GM08714 (cell line): ENCODE results near the gene PVALEF.

Experiments used
- H3K4me3 ChIP-seq: fragments of 200-500 bp; sonication (Bioruptor generic); 2 replicates; pipeline ENCODE4 v1.5.1; 2014; ENCODE audit warnings: mild to moderate bottlenecking, low read length, inconsistent platforms
- ZNF274 ChIP-seq: IDR thresholded peaks from 2 replicates; pipeline ENCODE4 v1.6.1; 2012; ENCODE audit warnings: mild to moderate bottlenecking, low read depth, low read length

The PVALEF gene

DNA sequence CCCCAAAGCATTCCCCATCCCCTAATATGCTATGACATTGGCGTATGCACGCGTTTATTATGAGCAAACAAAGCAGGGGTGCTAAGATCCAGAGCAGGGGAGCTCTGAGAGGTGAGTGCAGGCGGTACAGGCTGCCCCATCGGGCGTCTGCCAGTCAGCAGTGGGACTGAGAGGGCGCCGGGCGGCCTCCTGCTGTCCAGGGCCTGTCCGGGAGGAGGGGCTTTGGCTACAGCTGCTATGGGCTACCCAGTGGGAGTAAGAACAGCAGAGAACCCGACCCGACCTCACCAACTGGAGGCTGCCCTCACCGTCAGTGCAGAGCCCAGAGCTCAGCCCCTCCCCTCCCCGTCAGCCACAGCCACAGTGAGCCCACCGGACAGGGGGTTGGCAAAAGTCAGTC is 19.2 kb downstream of the PVALEF start:
- no peak overlapping the region for H3K4me3 ChIP-seq
- no peak for TF ChIP-seq ZNF274

- TF ChIP-seq ZNF274: no peak
Observed at GRCh38 chr17:81186203-81186602, 20.9 kb downstream of the PVALEF start.

DNA sequence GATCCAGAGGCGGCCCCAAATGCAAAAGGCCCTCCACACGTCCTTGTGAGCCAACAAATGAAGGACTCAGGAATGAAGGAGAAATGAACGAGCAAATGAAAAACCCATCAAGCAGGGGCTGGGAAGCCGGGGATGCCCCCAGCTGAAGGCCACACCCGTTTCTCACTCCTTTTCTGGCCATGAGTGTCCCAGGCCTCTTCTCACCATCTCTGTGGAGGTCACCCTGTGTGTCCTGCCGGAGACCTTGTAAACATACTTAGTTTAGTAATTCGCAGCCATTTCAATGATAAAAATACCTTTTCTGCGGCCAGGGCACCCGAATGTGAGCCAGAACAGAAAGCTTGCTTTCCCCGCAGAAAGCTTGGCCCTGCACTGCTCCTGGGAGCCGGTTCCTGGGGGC is 21.8 kb downstream of the PVALEF start:
- TF ChIP-seq ZNF274: no peak
- no peak overlapping the region for H3K4me3 ChIP-seq

More at GRCh38 chr17:81186203-81186602, 20.9 kb downstream of the PVALEF start:
- no peak overlapping the region for H3K4me3 ChIP-seq

DNA sequence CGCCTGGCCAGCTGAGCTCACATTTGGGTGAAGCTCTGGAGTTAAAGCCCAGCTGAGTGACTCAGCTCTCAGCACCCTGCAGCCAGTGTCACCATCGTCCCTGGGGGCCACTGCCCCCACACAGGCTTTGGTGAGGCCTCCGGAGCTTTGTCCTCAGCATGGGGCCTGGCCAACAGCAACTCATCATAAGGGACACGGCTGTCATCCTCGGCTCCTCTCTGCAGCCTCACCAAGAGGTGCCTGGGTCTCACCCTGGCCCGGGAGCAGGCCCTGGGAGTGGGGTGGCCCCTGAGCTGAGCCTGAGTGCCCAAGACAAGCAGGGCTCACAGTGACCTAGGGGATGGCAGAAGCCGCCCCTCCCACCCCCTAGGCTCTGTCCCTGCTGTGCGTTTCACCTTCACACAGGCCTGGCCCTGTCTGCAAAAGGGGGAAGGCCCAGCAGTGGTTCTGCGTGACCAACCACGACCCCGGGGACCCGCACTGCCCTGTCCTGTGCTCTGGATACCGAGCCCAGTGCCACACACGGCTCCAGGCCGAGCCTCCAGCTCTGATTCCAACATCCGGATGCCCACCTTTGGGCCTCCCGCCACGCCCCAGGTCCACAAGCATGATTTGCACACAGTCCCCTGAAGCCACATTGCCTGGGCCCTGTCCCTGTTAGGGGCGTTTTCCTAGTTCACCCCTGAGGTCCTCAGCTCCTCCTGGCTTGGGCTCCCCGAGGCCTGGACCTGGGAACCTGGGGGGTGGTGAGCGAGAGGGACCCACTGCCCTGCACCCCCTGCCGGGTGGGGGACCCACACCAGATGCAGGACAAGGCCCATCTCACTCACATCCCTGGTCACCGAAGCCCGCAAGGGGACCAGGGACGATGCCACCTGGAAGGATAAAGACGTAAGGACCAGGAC is 22.5 kb downstream of the PVALEF start:
- TF ChIP-seq ZNF274: no peak
- no peak overlapping the region for H3K4me3 ChIP-seq

DNA sequence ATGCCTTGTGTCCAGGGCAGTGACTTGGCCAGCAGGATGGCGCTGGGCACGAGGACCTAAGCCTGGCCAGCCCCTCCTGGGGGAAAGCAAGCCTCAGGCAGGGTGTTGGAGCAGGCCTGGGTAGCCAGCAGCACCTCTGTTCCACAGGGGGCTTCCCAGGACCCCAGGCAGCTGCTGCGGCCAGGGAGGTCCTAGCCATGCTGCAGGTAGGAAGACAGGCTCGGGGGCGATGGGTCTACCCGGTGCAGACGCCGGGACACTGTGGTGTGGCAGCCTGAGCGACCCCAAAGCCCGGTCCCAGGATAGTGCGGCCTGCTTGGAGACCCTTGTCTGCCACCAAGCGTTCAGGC is 23.2 kb downstream of the PVALEF start:
- no peak for TF ChIP-seq ZNF274
- no peak overlapping the region for H3K4me3 ChIP-seq

GRCh38 chr17:81189016-81189415 is 23.7 kb downstream of the PVALEF start:
- no peak for TF ChIP-seq ZNF274
- no peak overlapping the region for H3K4me3 ChIP-seq

DNA sequence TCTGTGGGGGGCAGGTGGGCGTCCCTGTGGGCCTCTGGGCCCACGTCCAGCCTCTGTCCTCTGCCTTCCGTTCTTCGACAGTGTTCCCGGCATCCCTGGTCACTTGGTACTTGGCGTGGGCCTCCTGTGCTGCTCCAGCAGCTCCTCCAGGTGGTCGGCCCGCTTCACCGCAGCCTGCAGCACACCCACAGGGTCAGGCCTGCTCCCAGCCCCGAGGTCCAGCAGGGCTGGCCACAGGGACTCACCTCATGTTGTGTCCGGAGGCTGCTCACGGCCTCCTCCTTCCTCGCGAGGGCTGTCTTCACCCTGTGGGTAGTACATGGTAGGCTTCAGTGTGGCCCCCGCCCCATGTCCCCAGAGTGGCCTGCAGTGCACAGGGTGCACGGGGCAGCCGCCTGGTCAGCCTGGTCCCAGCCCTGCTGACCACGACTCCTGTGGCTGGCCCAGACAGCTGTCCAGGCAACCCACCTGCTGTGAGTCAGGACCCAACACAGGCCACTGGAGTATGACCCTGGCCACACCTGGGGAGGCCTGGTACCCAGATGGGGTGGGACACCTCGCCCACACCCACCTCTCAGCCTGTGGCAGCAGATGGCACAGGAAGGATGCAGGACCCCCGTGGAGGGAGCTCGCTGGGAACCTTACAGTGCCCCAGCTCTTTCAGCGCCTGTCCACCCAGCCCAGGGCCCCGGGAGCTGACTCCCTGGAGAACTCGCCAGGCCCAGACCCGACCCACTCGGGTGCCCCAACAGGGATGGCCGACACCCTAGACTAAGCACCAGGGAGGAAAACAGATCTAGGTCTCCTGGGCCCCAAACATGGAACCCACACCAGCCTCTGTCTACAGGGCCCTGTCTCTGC is 24.6 kb downstream of the PVALEF start:
- no peak for TF ChIP-seq ZNF274
- H3K4me3 ChIP-seq: no peak overlapping the region

- TF ChIP-seq ZNF274: no peak
- no peak overlapping the region for H3K4me3 ChIP-seq
Observed at GRCh38 chr17:81190591-81190990, 25.3 kb downstream of the PVALEF start.

- H3K4me3 ChIP-seq: no peak overlapping the region
- TF ChIP-seq ZNF274: no peak
Observed at GRCh38 chr17:81191116-81191515, 25.8 kb downstream of the PVALEF start.

GRCh38 chr17:81191646-81192045 is 26.3 kb downstream of the PVALEF start:
- TF ChIP-seq ZNF274: no peak
- H3K4me3 ChIP-seq: no peak overlapping the region

GRCh38 chr17:81192386-81193050 is 27.2 kb downstream of the PVALEF start:
- TF ChIP-seq ZNF274: no peak
- no peak overlapping the region for H3K4me3 ChIP-seq

- no peak overlapping the region for H3K4me3 ChIP-seq
- no peak for TF ChIP-seq ZNF274
Observed at GRCh38 chr17:81193051-81193410, 27.7 kb downstream of the PVALEF start.

- TF ChIP-seq ZNF274: no peak
- no peak overlapping the region for H3K4me3 ChIP-seq
Observed at GRCh38 chr17:81193470-81194224, 28.3 kb downstream of the PVALEF start.
